H1 (cell line): ENCODE results near the gene PRDX3. TPM values are rescaled to one million over a fixed set of nuclear protein-coding genes. Genes with fewer than 3 reads are reported as not detected.

Experiments used
- CTCF ChIA-PET: fragments of 300-600 bp; sonication (Branson Sonifier 250); formaldehyde crosslinking; loops from one replicate; lab custom pipeline; 2021; ENCODE audit not compliant: partially characterized antibody; lab: Charles Lee
- POLR2A ChIA-PET: fragments of 300-600 bp; sonication (Branson Sonifier 250); formaldehyde crosslinking; loops from one replicate; lab custom pipeline; 2021; ENCODE audit warnings: inconsistent platforms; ENCODE audit not compliant: partially characterized antibody; lab: Charles Lee
- DNase-seq, 2 experiments: peaks; one replicate each; pipeline versions ENCODE4 v3.0.0 to v3.0.0-alpha.2; 2010 to 2022; ENCODE audit warnings: low spot score in 2 of 2, low read depth in 1 of 2, mixed read lengths in 1 of 2
- FAIRE-seq: peaks from 2 replicates; lab custom pipeline; 2011; peaks lifted over from hg19 to GRCh38; lab: Jason Lieb, UNC
- H2AFZ ChIP-seq: 2 replicates; pipeline ENCODE4 v1.8.1; 2012; ENCODE audit warnings: low read length, inconsistent platforms
- H2AK5ac ChIP-seq: 2 replicates; pipeline ENCODE4 v1.6.1; 2013; ENCODE audit warnings: low read depth, low read length
- H2BK120ac ChIP-seq: replicated peaks from 2 replicates; pipeline ENCODE3; 2013; ENCODE audit warnings: low read depth, low read length, inconsistent platforms
- H2BK12ac ChIP-seq: 2 replicates; pipeline ENCODE4 v1.6.1; 2013; ENCODE audit warnings: low read depth, low read length
- H2BK15ac ChIP-seq: 2 replicates; pipeline ENCODE4 v1.6.1; 2013; ENCODE audit warnings: low read length
- H2BK20ac ChIP-seq: 2 replicates; pipeline ENCODE4 v1.6.1; 2013; ENCODE audit warnings: low read length
- H2BK5ac ChIP-seq: 2 replicates; pipeline ENCODE4 v1.6.1; 2013; ENCODE audit warnings: low read depth, low read length
- H3K14ac ChIP-seq: 2 replicates; pipeline ENCODE4 v1.6.1; 2013; ENCODE audit warnings: inconsistent platforms; ENCODE audit not compliant: insufficient read length
- H3K18ac ChIP-seq: 2 replicates; pipeline ENCODE4 v1.6.1; 2013; ENCODE audit warnings: low read length; ENCODE audit errors: extremely low read depth
- H3K23ac ChIP-seq: 2 replicates; pipeline ENCODE4 v1.6.1; 2013; ENCODE audit warnings: inconsistent platforms; ENCODE audit not compliant: insufficient read length
- H3K23me2 ChIP-seq: 2 replicates; pipeline ENCODE4 v1.6.1; 2013; ENCODE audit warnings: low read depth, low read length
- H3K27ac ChIP-seq: 2 replicates; pipeline ENCODE4 v1.6.1; 2011; ENCODE audit warnings: low read depth, low read length, inconsistent platforms
- H3K27me3 ChIP-seq, 4 experiments: replicated peaks in 1 of 4; 1 replicate in 1 of 4; 2 replicates in 3 of 4; pipeline versions ENCODE4 v1.6.1 to v1.8.1; 2011 to 2013; ENCODE audit warnings: low read length in 3 of 4, mild to moderate bottlenecking in 3 of 4, inconsistent platforms in 2 of 4, mixed read lengths in 2 of 4, moderate library complexity in 1 of 4; ENCODE audit not compliant: control insufficient read depth in 3 of 4, insufficient read depth in 3 of 4; ENCODE audit errors: extremely low read depth in 1 of 4
- H3K36me3 ChIP-seq, 4 experiments: 2 replicates each; pipeline versions ENCODE4 v1.6.1 to v1.8.1; 2011 to 2013; ENCODE audit warnings: mild to moderate bottlenecking in 4 of 4, low read length in 3 of 4, moderate library complexity in 2 of 4, control low read depth in 1 of 4, inconsistent platforms in 1 of 4; ENCODE audit not compliant: insufficient read depth in 4 of 4, control insufficient read depth in 2 of 4
- H3K4ac ChIP-seq: replicated peaks from 2 replicates; pipeline ENCODE3; 2013; ENCODE audit warnings: low read length, low read depth, mixed read lengths, inconsistent platforms; ENCODE audit not compliant: insufficient read length
- H3K4me1 ChIP-seq, 4 experiments: replicated peaks in 1 of 4; 1 replicate in 1 of 4; 2 replicates in 3 of 4; pipeline versions ENCODE4 v1.6.1 to v1.8.1; 2011 to 2013; ENCODE audit warnings: low read length in 3 of 4, inconsistent platforms in 2 of 4, mixed read lengths in 1 of 4; ENCODE audit not compliant: insufficient read depth in 4 of 4, control insufficient read depth in 3 of 4
- H3K4me2 ChIP-seq, 2 experiments: 2 replicates each; pipeline versions ENCODE4 v1.6.1 to v1.8.1; 2011 to 2013; ENCODE audit warnings: low read depth in 2 of 2, low read length in 2 of 2, control low read depth in 1 of 2, inconsistent platforms in 1 of 2, mild to moderate bottlenecking in 1 of 2; ENCODE audit not compliant: insufficient read depth in 1 of 2
- H3K4me3 ChIP-seq, 4 experiments: fragments of 200-600, 300-600 bp in 1 of 4; sonication (generic), shearing (Covaris generic), sonication (Bioruptor Twin) in 1 of 4; 2 replicates each; pipeline versions ENCODE4 v1.5.1 to v1.8.1; 2011 to 2016; ENCODE audit warnings: low read length in 4 of 4, low read depth in 3 of 4, control low read depth in 2 of 4, inconsistent platforms in 2 of 4, mild to moderate bottlenecking in 2 of 4, mixed read lengths in 1 of 4, moderate library complexity in 1 of 4; ENCODE audit not compliant: insufficient read depth in 2 of 4; ENCODE audit errors: extremely low read depth in 1 of 4
- H3K56ac ChIP-seq: replicated peaks from 2 replicates; pipeline ENCODE3; 2013; ENCODE audit warnings: low read depth, mild to moderate bottlenecking, mixed read lengths, low read length, inconsistent platforms; ENCODE audit not compliant: insufficient read length
- H3K79me1 ChIP-seq: 2 replicates; pipeline ENCODE4 v1.6.1; 2013; ENCODE audit warnings: low read depth, low read length, control low read depth
- H3K79me2 ChIP-seq, 2 experiments: 2 replicates each; pipeline versions ENCODE4 v1.6.1 to v1.8.1; 2012 to 2013; ENCODE audit warnings: low read length in 2 of 2, mild to moderate bottlenecking in 2 of 2, inconsistent platforms in 1 of 2; ENCODE audit not compliant: insufficient read depth in 2 of 2, control insufficient read depth in 1 of 2
- H3K9ac ChIP-seq, 4 experiments: replicated peaks in 1 of 4; 1 replicate in 1 of 4; 2 replicates in 3 of 4; pipeline versions ENCODE4 v1.6.1 to v1.8.1; 2011 to 2013; ENCODE audit warnings: low read depth in 3 of 4, low read length in 3 of 4, control low read depth in 2 of 4, mild to moderate bottlenecking in 2 of 4, moderate library complexity in 2 of 4, inconsistent platforms in 1 of 4; ENCODE audit errors: extremely low read depth in 1 of 4
- H3K9me3 ChIP-seq, 2 experiments: 2 replicates each; pipeline versions ENCODE4 v1.6.1 to v1.8.1; 2012 to 2013; ENCODE audit warnings: mild to moderate bottlenecking in 2 of 2, moderate library complexity in 2 of 2, control low read depth in 1 of 2, inconsistent platforms in 1 of 2, low read depth in 1 of 2, low read length in 1 of 2, mixed read lengths in 1 of 2; ENCODE audit not compliant: insufficient read depth in 2 of 2
- H4K20me1 ChIP-seq, 2 experiments: replicated peaks in 1 of 2; 2 replicates each; pipeline versions ENCODE3 to v1.8.1; 2011 to 2013; ENCODE audit warnings: inconsistent platforms in 2 of 2, low read length in 2 of 2, mild to moderate bottlenecking in 1 of 2; ENCODE audit not compliant: insufficient read depth in 2 of 2, control insufficient read depth in 1 of 2
- H4K5ac ChIP-seq: 2 replicates; pipeline ENCODE4 v1.6.1; 2013; ENCODE audit warnings: low read length, low read depth, mixed read lengths, inconsistent platforms; ENCODE audit not compliant: insufficient read length
- H4K8ac ChIP-seq: 2 replicates; pipeline ENCODE4 v1.8.0; 2013; ENCODE audit warnings: mild to moderate bottlenecking, moderate library complexity, low read length, inconsistent platforms; ENCODE audit not compliant: insufficient read depth; ENCODE audit errors: extremely low read depth
- H4K91ac ChIP-seq: replicated peaks from 2 replicates; pipeline ENCODE3; 2013; ENCODE audit warnings: low read length, mixed read lengths, inconsistent platforms; ENCODE audit not compliant: insufficient read length
- RAD21 ChIP-seq, 2 experiments: IDR thresholded peaks in 1 of 2; conservative IDR thresholded peaks in 1 of 2; 2 replicates each; pipeline ENCODE4 v1.6.1; 2011; ENCODE audit warnings: low read depth in 2 of 2, low read length in 2 of 2, improper control_type of control experiment in 1 of 2, inconsistent platforms in 1 of 2, mild to moderate bottlenecking in 1 of 2, moderate library complexity in 1 of 2
- WGBS, 2 experiments: shearing (Covaris generic) in 1 of 2; methylation state at CpG; one replicate each; pipeline versions ENCODE4 v1.1.6 to v1.1.7; 2013 to 2015; ENCODE audit warnings: low lambda C conversion rate in 2 of 2, mixed read lengths in 2 of 2, inconsistent platforms in 1 of 2, low coverage in 1 of 2, missing lambda C conversion rate in 1 of 2; ENCODE audit not compliant: insufficient replicate concordance in 2 of 2, insufficient coverage in 1 of 2, insufficient read length in 1 of 2; ENCODE audit errors: extremely low coverage in 1 of 2, missing lambda C conversion rate in 1 of 2; 5-methylcytosine and 5-hydroxymethylcytosine counted together
- polyA plus RNA-seq, 7 experiments: library from polyadenylated mRNA; depleted of rRNA in 3 of 7; stranded (reverse) in 5 of 7; unstranded in 2 of 7; fragments of >200 nt in 5 of 7; fragments of 200-250 nt in 2 of 7; gene quantifications; 1 replicate in 5 of 7; 2 replicates in 1 of 7; 4 replicates in 1 of 7; pipeline versions ENCODE4 v1.2.1 to v1.2.3, GENCODE V29; 2011 to 2013; ENCODE audit warnings: missing spikeins in 2 of 7, mixed read lengths in 2 of 7
- total RNA-seq: library from RNA; stranded (reverse); fragmentation: NEBNext Ultra II Directional; extraction: Animal tissue kit (Norgen Biotek cat#: 25700); gene quantifications from 2 replicates; pipeline ENCODE4 v1.2.1, GENCODE V29; 2021

The PRDX3 gene
- total and polyA plus RNA-seq, 2 of the 8 experiments (the other 6 are each of a cell fraction or from before 2014, with no cell fraction given): 201 to 208 TPM

GRCh38 chr10:119139464-119140067, 39.0 kb downstream of the PRDX3 start:
- no peaks in the 10 kb centered on the region for H3K23me2 ChIP-seq
- CTCF ChIA-PET: interaction anchor here (0.6 to 3.0 kb wide), 21 partner anchors 8 to 555 kb away, joined by 3 to 16 read pairs (median 3); no protein-coding TSS in a partner anchor
- 90% methylated on average over 13 of the region's 13 CpGs; no CpG with 5 or more reads in 1 of the 2 experiments for WGBS, 2 experiments
- no peaks in the 10 kb centered on the region for H3K27me3 ChIP-seq
- no peak overlapping the region for H2BK15ac ChIP-seq
- H4K91ac ChIP-seq: no peak overlapping the region
- no peak overlapping the region for H3K18ac ChIP-seq
- POLR2A ChIA-PET: interaction anchor here (0.7 to 1.5 kb wide), 4 partner anchors 8 to 86 kb away, joined by 3 to 6 read pairs (median 4); no protein-coding TSS in a partner anchor
- no peak overlapping the region for H3K4me3 ChIP-seq
- no peak overlapping the region for H2AFZ ChIP-seq
- H2BK5ac ChIP-seq: no peak overlapping the region
- peaks cover 3 to 7% of the 10 kb centered on the region in 2 experiments for H4K20me1 ChIP-seq
- H2BK12ac ChIP-seq: no peak overlapping the region
- DNase-seq (peak; percentile 19 to 68), FAIRE-seq (no peak)
- H2BK20ac ChIP-seq: no peak overlapping the region
- no peak overlapping the region for H2BK120ac ChIP-seq
- H3K4ac ChIP-seq: no peak overlapping the region
- H3K9ac ChIP-seq: no peak overlapping the region
- no peaks in the 10 kb centered on the region for H3K79me1 ChIP-seq
- H3K27ac ChIP-seq: no peak overlapping the region
- no peak overlapping the region for H4K8ac ChIP-seq
- H3K56ac ChIP-seq: no peak overlapping the region
- H3K36me3 ChIP-seq: peaks cover 0 to 5% (median 2%) of the 10 kb centered on the region in 4 experiments; a peak in 2 of 8 replicates
- no peak overlapping the region for H4K5ac ChIP-seq
- H2AK5ac ChIP-seq: no peak overlapping the region
- H3K23ac ChIP-seq: no peak overlapping the region
- H3K9me3 ChIP-seq: no peaks in the 10 kb centered on the region
- H3K4me2 ChIP-seq: no peak overlapping the region
- no peak overlapping the region for H3K14ac ChIP-seq
- H3K4me1 ChIP-seq: no peaks in the 10 kb centered on the region
- H3K79me2 ChIP-seq: no peaks in the 10 kb centered on the region
- peak; percentile 80 to 81 for TF ChIP-seq RAD21 (IDR thresholded peaks at IDR 0.05 in 1 of 2, conservative IDR thresholded peaks at IDR 0.05 in 1 of 2; ENCODE audit: low read depth in 2 of 2, low read length in 2 of 2)
